Epithelial cell of proximal tubule (primary cell): ENCODE data around the gene PTPRJ. TPM values are rescaled to one million over a fixed set of nuclear protein-coding genes. Genes with fewer than 3 reads are reported as not detected.

ENCODE experiments used
- DNase-seq: peaks from one replicate; pipeline ENCODE4 v3.0.0-alpha.2; 2011; ENCODE audit warnings: low read depth
- H3K4me3 ChIP-seq: 2 replicates; pipeline ENCODE4 v1.5.1; 2011; ENCODE audit warnings: low read depth, mild to moderate bottlenecking, low read length
- CTCF ChIP-seq: conservative IDR thresholded peaks from 2 replicates; pipeline ENCODE4 v1.5.1; 2012; ENCODE audit warnings: low read depth, mild to moderate bottlenecking, low read length
- total RNA-seq: library from RNA; depleted of rRNA; stranded (reverse); fragments of >200 nt; gene quantifications from 2 replicates; pipeline ENCODE4 v1.2.3, GENCODE V29; 2015

The PTPRJ gene
- total RNA-seq, 1 donor from 2014 or later = 43.9 TPM

- peak; percentile 24 for TF ChIP-seq CTCF
- no peak overlapping the region for H3K4me3 ChIP-seq
- peak; percentile 70 for DNase-seq
These were observed 101.0 kb downstream of the PTPRJ start for GRCh38 chr11:48081151-48082010.

- no peak for TF ChIP-seq CTCF
- H3K4me3 ChIP-seq = no peak overlapping the region
- DNase-seq = no peak
These were observed 102.4 kb downstream of the PTPRJ start for GRCh38 chr11:48082771-48083170.

- no peak for TF ChIP-seq CTCF
- DNase-seq = no peak
- no peak overlapping the region for H3K4me3 ChIP-seq
These were observed 103.1 kb downstream of the PTPRJ start for GRCh38 chr11:48083421-48083820.

- TF ChIP-seq CTCF = no peak
- no peak overlapping the region for H3K4me3 ChIP-seq
- DNase-seq = no peak
These were observed 105.3 kb downstream of the PTPRJ start for GRCh38 chr11:48085688-48086087.

- no peak for DNase-seq
- no peak overlapping the region for H3K4me3 ChIP-seq
- TF ChIP-seq CTCF = no peak
These were observed 107.1 kb downstream of the PTPRJ start for GRCh38 chr11:48087422-48087821.

- no peak for DNase-seq
- TF ChIP-seq CTCF = no peak
- H3K4me3 ChIP-seq = no peak overlapping the region
These were observed 107.8 kb downstream of the PTPRJ start for GRCh38 chr11:48087974-48088681.
